Left lung (tissue), 10 donors: ENCODE data around the gene SPON1. TPM values are rescaled to one million over a fixed set of nuclear protein-coding genes. Genes with fewer than 3 reads are reported as not detected.
"Not testable (repeated sequence)": the region's sequence is repeated elsewhere in the genome, so short reads cannot be mapped to it uniquely, and the experiment has no call there.

Experiments
- ATAC-seq: fragments of 200-7000 bp; cut with Tn5 transposase; one replicate; pipeline ENCODE4 v1.9.1; 2020; ENCODE audit warnings: moderate library complexity
- DNase-seq, 4 donors: peaks; one replicate each; pipeline ENCODE4 v3.0.0-alpha.2; 2013 to 2020
- H3K27ac ChIP-seq, 2 donors: fragments of 200-600 bp; sonication (generic) in 1 of 2; one replicate each; pipeline versions ENCODE4 v1.5.0 to v1.8.0; 2020 to 2021
- H3K27me3 ChIP-seq, 2 donors: fragments of 200-600 bp; sonication (generic) in 1 of 2; one replicate each; pipeline versions ENCODE4 v1.5.0 to v1.8.0; 2020 to 2021
- H3K36me3 ChIP-seq, 2 donors: fragments of 200-600 bp; sonication (generic) in 1 of 2; one replicate each; pipeline versions ENCODE4 v1.5.0 to v1.8.0; 2020 to 2021
- H3K4me1 ChIP-seq, 2 donors: fragments of 200-600 bp; one replicate each; pipeline ENCODE4 v1.8.0; 2021
- H3K4me3 ChIP-seq, 2 donors: fragments of 200-600 bp; sonication (generic) in 1 of 2; one replicate each; pipeline versions ENCODE4 v1.5.0 to v1.8.0; 2020 to 2021; ENCODE audit warnings: mild to moderate bottlenecking in 1 of 2
- H3K9me3 ChIP-seq, 2 donors: fragments of 200-600 bp; sonication (generic) in 1 of 2; one replicate each; pipeline versions ENCODE4 v1.5.0 to v1.8.0; 2020 to 2021
- CTCF ChIP-seq, 2 donors: fragments of 200-600 bp; sonication (generic) in 1 of 2; IDR thresholded peaks; one replicate each; pipeline versions ENCODE4 v1.5.0 to v1.8.0; 2021; ENCODE audit warnings: antibody characterized with exemption in 2 of 2
- intact Hi-C, 2 donors: fragments of 100-400 bp; cut with DNase I; formaldehyde crosslinking; loops; one replicate each; pipeline versions ENCODE4 v1.11.2 to v1.14.2; 2022
- polyA plus RNA-seq, 6 donors: library from polyadenylated mRNA; unstranded; fragments of 120-200 nt; gene quantifications; one replicate each; pipeline ENCODE4 v1.2.1, GENCODE V29; 2013; ENCODE audit not compliant: insufficient read length in 6 of 6
- total RNA-seq, 2 donors: library from RNA; stranded (reverse); fragmentation: NEBNext Ultra II Directional; extraction: Animal tissue kit (Norgen Biotek cat#: 25700); gene quantifications; one replicate each; pipeline ENCODE4 v1.2.1, GENCODE V29; 2021
- donor health status: DM: no; HTN: yes; CAD: no.
- donor health status: DM: no; HTN: no; CAD: no.

The SPON1 gene
- total and polyA plus RNA-seq, 8 donors: 83.2 to 136 (median 97.4) TPM

- Histone ChIP-seq H3K36me3 (no peaks in the 10 kb centered on the region), H3K9me3 (no peaks in the 10 kb centered on the region), H3K4me1 (peaks cover 0 to 3% of the 10 kb centered on the region in 2 donors), H3K27ac (no peak overlapping the region), H3K4me3 (no peak overlapping the region), H3K27me3 (no peaks in the 10 kb centered on the region)
- DNase-seq (no peak), ATAC-seq (peak; percentile 55)
- intact Hi-C loops: loop anchor here in 1 of 2 donors (5.0 kb wide), 1 partner anchor 188 kb away; no protein-coding TSS in a partner anchor
- TF ChIP-seq CTCF (IDR thresholded peaks at IDR 0.05): no peak
Measured at GRCh38 chr11:14144934-14145333, 182.4 kb downstream of the SPON1 start.

GRCh38 chr11:14148653-14149273 lies 186.2 kb downstream of the SPON1 start:
- no peak overlapping the region for H3K27ac ChIP-seq
- H3K4me1 ChIP-seq: peaks cover 0 to 3% of the 10 kb centered on the region in 2 donors
- no peaks in the 10 kb centered on the region for H3K36me3 ChIP-seq
- H3K9me3 ChIP-seq: peaks cover 0 to 2% of the 10 kb centered on the region in 2 donors
- peak; percentile 31 to 36 for TF ChIP-seq CTCF (IDR thresholded peaks at IDR 0.05)
- peak; percentile 84 for ATAC-seq
- DNase-seq: peak in 2 of 4 donors; percentile 24 to 25
- H3K4me3 ChIP-seq: no peak overlapping the region
- intact Hi-C loops: loop anchor here in 1 of 2 donors (5.0 kb wide), 1 partner anchor 191 kb away; no protein-coding TSS in a partner anchor
- H3K27me3 ChIP-seq: no peaks in the 10 kb centered on the region

GRCh38 chr11:14149683-14150082 lies 187.2 kb downstream of the SPON1 start:
- TF ChIP-seq CTCF (IDR thresholded peaks at IDR 0.05): no peak
- H3K27me3 ChIP-seq: no peaks in the 10 kb centered on the region
- H3K27ac ChIP-seq: no peak overlapping the region
- peaks cover 0 to 11% of the 10 kb centered on the region in 2 donors for H3K9me3 ChIP-seq
- no peaks in the 10 kb centered on the region for H3K36me3 ChIP-seq
- intact Hi-C loops: loop anchor here in 1 of 2 donors (5.0 kb wide), 1 partner anchor 192 kb away; no protein-coding TSS in a partner anchor
- peaks cover 0 to 3% of the 10 kb centered on the region in 2 donors for H3K4me1 ChIP-seq
- DNase-seq (no peak), ATAC-seq (peak; percentile 53)
- H3K4me3 ChIP-seq: no peak overlapping the region

- Histone ChIP-seq H3K27ac (no peak overlapping the region), H3K9me3 (peaks cover 0 to 16% of the 10 kb centered on the region in 2 donors), H3K4me1 (peaks cover 0 to 3% of the 10 kb centered on the region in 2 donors), H3K4me3 (no peak overlapping the region), H3K27me3 (no peaks in the 10 kb centered on the region), H3K36me3 (no peaks in the 10 kb centered on the region)
- no peak for TF ChIP-seq CTCF (IDR thresholded peaks at IDR 0.05)
- intact Hi-C loops: no loop called here
- ATAC-seq (no peak), DNase-seq (no peak)
Measured at GRCh38 chr11:14150878-14151277, 188.4 kb downstream of the SPON1 start.

- DNase-seq, H3K36me3 ChIP-seq, H3K27me3 ChIP-seq, H3K4me3 ChIP-seq, H3K4me1 ChIP-seq, ATAC-seq, intact Hi-C loops, H3K27ac ChIP-seq: not testable (repeated sequence)
- peaks cover 0 to 37% of the 10 kb centered on the region in 2 donors for H3K9me3 ChIP-seq
Measured at GRCh38 chr11:14154103-14154502, 191.6 kb downstream of the SPON1 start.
